C1 segment of cervical spinal cord (tissue), 14 donors: ENCODE measurements around the gene GRB10.

Source experiments
- DNase-seq, 14 donors: peaks; one replicate each; lab custom pipeline; 2025; lab: John Stamatoyannopoulos, UW

Gene GRB10

DNA sequence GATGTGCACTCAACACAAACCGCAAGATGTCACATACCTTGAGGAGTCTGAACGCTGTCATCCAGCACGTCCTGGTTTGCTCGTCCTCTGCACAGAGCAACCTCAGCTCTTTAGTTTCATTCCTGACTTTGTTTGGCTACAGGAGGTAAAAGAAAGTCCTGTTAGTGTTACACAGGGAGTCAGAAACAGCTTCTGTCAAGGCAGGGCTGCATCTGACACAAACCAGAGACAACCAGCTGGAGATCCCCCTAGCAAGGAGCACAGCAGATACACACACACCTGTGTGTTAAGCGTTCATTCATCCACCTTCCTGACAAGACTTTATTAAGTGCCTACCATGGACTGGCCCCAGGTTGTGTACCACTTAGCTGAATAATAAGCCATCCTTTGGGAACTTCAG lies 170.0 kb downstream of the GRB10 start:
- no peak for DNase-seq

GRCh38 chr7:50610521-50611277 lies 172.0 kb downstream of the GRB10 start:
- no peak for DNase-seq

GRCh38 chr7:50608196-50608906 lies 174.3 kb downstream of the GRB10 start:
- no peak for DNase-seq

GRCh38 chr7:50607524-50608125 lies 175.1 kb downstream of the GRB10 start:
- DNase-seq = no peak

GRCh38 chr7:50605059-50605458 lies 177.6 kb downstream of the GRB10 start:
- DNase-seq = no peak

- no peak for DNase-seq
These were observed 179.4 kb downstream of the GRB10 start for GRCh38 chr7:50603287-50603686.

- no peak for DNase-seq
These were observed 183.3 kb downstream of the GRB10 start for GRCh38 chr7:50599385-50599784.

DNA sequence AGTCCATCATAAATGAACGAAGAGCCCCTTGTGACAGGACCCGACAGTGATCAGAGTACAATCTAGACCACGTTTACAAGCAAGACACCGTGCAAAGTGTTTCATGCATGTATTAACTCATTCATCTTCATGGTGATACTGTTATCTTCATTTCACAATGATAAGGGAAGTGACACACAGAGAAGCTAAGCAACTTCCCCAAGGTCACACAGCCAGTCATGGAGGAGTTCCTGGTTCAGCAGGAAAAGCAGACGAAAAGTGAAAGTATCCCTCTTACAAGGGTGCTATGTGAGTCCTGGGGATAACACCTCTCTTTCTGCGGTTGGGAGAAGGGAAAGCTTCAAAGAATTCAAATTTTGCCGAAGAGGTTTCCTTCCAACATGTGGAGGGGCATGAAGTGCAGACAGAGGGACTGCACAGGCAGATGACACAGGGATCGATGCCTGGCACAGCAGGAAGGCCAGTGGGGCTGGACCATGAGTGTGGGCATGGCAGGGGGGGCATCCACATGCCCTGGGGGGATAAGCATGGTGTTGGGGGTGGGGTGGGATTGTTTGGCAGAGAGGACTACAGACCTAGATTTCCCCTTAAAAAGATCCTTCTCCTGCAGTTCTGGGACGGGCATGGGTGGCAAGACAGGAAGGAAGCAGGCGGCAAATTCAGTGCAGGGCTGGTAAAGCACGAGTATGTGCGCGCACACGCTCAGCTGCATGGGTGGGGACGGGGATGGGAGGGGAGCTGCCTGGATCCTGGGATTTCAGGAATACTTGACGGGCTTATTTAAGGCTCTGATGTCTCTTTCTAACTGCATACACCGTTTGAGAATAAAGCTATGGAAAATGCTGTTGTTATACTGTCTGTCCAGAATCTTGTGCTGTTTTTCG lies 184.0 kb downstream of the GRB10 start:
- DNase-seq = no peak

- DNase-seq = no peak
These were observed 186.2 kb downstream of the GRB10 start for GRCh38 chr7:50596484-50596883.

- peak in 9 of 14 donors; percentile 2 to 25 (median 12) for DNase-seq
These were observed 187.1 kb downstream of the GRB10 start for GRCh38 chr7:50595491-50596102.

GRCh38 chr7:50594734-50595485 lies 187.8 kb downstream of the GRB10 start:
- no peak for DNase-seq

DNA sequence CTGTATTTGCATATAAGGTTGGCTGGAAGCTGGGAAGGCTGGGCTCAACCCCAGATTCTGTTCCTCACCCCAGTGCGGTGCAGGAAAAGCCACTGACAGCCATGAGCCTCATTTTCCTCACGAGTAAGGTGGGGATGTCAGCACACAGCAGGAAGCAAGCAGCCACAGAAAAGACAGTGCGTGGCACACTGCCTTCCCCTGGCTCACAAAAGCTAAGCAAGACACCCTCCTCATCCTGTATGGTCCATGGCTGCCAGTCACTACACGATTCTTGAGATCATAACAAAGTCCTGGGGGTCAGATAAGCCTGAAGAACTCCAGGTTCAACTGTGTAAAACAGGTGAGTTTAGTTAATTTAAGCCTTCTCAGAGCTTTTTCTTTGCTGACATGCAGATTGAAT lies 188.6 kb downstream of the GRB10 start:
- DNase-seq = no peak

GRCh38 chr7:50592940-50593339 lies 189.8 kb downstream of the GRB10 start:
- no peak for DNase-seq

DNA sequence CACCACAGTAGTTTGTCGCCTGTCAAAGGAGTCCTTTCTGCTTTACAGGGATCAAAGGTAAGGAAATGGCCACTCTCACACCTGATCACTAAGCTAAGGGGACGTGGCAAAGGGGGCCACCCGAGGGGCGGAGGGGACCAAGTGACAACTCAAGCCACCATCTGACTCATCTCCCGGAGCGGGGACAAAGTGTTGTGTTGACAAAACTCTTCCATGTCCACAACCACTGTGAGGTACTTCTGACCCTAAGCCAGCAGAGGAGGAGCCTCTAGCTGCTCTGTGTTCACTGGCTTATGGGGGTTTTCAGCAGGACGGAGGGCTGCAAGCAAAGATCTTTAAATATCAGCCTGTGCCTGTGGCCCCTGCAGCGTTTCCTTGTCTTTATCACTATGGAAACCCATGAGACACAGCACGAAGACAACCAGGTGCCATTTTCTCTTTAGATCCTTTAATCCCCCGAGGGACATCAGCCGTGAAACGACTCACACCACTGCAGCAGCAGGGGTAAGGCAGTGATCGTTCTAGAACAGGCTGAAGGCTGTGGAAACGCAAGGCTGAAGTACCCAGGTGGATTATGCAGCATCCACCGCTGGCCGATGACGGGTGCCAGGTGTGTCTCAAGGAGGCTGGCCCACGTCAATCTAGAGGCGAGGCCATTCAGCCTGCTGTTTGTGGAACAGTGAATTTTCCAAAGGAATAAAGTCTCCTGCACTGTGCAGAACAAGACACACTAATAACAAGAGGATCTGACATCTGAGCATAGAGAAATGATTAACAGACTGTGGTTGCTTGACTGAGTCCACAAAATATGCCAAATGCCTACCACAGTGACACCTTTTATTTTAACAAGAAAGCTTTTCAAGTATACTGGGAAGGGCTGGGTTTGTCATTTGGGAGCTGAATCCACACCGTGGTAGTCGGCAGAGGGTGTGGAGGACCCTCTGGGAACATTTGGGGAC lies 190.9 kb downstream of the GRB10 start:
- DNase-seq = no peak

GRCh38 chr7:50591098-50591479 lies 191.6 kb downstream of the GRB10 start:
- DNase-seq = no peak

- DNase-seq = no peak
These were observed 192.2 kb downstream of the GRB10 start for GRCh38 chr7:50590535-50590934.

DNA sequence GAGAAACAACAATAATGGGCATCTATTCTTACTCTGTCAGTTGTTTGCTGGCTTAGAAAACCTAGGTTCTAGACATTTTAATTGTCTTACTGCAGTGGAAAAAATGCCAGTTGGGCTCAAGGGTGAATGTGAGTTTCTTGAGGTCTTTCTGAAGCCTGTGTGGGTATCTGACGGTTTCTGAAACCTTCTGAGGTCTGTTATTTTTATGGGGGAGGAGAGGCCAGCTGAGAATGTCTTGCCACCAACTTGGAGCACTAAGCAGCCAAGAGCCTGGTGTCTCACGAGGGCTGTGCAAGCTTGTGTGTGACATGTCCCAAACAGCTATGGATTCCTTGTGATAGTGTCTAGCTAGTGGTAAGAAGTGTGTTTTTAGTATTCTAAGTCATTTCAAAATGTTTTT lies 193.3 kb downstream of the GRB10 start:
- DNase-seq = no peak

- no peak for DNase-seq
These were observed 193.8 kb downstream of the GRB10 start for GRCh38 chr7:50588937-50589336.

DNA sequence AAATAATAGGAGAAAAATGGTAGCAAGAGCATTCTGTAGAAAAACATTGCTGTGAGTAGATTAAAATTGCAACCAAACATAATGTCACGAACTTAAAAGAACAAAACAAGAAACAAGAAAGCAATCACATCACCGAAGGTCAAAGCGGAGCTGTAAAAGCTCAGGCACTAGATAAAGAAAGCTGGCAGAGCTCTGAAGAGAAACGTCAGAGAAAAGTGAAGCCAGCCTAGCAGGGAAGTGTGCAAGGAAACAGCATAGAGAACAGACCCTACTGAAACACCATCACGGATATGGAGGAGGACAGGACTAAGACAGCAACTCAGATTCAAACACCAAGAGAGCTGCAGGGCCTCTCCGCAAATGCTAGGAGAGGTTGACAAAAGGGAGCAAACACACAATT lies 195.0 kb downstream of the GRB10 start:
- no peak for DNase-seq
